ENCODE measurements around the gene GLE1.

GLE1 gene

DNA sequence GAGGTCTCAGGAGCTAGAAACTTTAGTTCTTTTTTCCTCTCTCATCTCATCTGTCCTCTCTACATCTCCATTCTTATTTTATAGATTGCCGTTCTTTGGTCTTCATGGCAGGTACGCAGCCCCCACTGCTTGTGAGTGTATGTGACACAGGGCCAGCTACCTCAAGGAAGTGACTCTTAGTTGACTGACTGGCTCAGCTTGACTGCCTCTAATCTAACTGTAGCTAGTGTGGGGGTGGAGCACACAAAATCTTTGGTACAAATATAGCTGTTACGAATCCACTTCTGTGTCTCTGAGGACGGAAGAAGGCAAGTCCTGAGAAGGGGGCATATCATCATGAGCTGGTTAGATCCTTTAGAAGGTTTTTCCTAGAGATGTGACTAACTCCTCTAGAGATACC is 28.1 kb downstream of the GLE1 start:
- H3K27me3 ChIP-seq (ENCODE audit: insufficient read depth, low read depth, severe bottlenecking), result no peaks in the 10 kb centered on the region
- no peak for DNase-seq
- peaks cover 59% of the 10 kb centered on the region for H3K36me3 ChIP-seq
- H3K9me3 ChIP-seq (ENCODE audit: severe bottlenecking), result no peaks in the 10 kb centered on the region
- TF ChIP-seq, protein P1, sequence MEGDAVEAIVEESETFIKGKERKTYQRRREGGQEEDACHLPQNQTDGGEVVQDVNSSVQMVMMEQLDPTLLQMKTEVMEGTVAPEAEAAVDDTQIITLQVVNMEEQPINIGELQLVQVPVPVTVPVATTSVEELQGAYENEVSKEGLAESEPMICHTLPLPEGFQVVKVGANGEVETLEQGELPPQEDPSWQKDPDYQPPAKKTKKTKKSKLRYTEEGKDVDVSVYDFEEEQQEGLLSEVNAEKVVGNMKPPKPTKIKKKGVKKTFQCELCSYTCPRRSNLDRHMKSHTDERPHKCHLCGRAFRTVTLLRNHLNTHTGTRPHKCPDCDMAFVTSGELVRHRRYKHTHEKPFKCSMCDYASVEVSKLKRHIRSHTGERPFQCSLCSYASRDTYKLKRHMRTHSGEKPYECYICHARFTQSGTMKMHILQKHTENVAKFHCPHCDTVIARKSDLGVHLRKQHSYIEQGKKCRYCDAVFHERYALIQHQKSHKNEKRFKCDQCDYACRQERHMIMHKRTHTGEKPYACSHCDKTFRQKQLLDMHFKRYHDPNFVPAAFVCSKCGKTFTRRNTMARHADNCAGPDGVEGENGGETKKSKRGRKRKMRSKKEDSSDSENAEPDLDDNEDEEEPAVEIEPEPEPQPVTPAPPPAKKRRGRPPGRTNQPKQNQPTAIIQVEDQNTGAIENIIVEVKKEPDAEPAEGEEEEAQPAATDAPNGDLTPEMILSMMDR (IDR thresholded peaks at IDR 0.05; ENCODE audit: low read depth, low read length), result no peak
- no peak overlapping the region for H3K27ac ChIP-seq
- H3K4me3 ChIP-seq (ENCODE audit: low read depth, low read length), result no peak overlapping the region

DNA sequence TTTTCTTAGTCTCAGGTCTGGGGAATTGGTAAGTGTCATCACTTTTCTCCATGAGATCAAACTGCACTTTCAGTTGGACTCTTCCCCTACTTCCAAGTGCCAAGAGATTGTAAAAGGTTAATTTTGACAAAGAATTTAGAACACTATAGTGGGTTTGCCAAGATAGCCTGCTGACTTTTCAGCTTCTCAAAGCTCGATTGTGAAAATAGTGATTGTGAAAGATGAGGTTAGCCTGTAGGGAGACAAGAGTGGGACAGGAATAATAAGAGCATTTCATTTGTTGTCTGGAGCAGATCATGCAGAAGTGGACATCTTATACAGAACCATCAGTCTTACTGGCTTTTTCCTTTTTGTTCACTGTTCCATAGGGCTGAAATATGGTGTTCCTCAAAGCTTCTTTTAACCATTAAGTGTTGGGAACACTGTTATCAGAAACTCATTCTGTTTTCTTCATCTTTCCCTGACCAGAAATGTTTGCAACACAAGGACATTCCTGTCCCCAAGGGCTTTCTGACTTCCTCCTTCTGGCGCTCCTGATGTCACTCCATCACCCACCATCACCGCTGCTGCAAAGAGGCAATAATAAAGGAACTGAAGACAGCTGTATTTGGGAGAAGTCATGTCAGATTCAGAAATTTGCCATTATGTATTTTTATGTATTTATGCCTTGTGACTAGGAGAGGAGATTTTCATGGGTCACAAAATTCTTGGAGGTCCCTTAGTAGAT is 36.3 kb downstream of the GLE1 start:
- no peak overlapping the region for H3K27ac ChIP-seq
- DNase-seq, result no peak
- H3K4me3 ChIP-seq (ENCODE audit: low read depth, low read length), result no peak overlapping the region
- no peaks in the 10 kb centered on the region for H3K9me3 ChIP-seq (ENCODE audit: severe bottlenecking)
- H3K27me3 ChIP-seq (ENCODE audit: insufficient read depth, low read depth, severe bottlenecking), result no peaks in the 10 kb centered on the region
- H3K36me3 ChIP-seq, result peaks cover 57% of the 10 kb centered on the region
- TF ChIP-seq, protein P1 (IDR thresholded peaks at IDR 0.05; ENCODE audit: low read depth, low read length), result no peak

DNA sequence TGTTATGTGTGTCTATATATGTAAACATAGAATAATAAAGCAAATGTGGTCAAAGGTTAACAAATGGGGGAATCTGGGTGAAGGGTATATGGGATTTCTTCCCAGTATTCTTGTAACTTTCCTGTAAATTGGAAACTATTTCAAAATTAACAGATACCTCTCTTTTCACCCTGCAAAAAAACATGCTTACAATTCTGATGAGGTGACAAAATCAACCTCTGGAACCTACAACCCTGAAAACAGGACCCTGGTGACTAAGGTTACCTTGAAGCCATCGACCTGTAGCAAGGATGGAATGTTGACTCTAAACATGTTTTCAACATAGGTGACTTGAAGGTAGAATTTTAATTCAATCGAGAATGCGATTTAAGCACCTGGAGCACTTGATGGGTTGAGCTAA is 42.0 kb downstream of the GLE1 start:
- no peaks in the 10 kb centered on the region for H3K9me3 ChIP-seq (ENCODE audit: severe bottlenecking)
- no peak overlapping the region for H3K27ac ChIP-seq
- H3K4me3 ChIP-seq (ENCODE audit: low read depth, low read length), result no peak overlapping the region
- no peak for DNase-seq
- TF ChIP-seq, protein P1 (IDR thresholded peaks at IDR 0.05; ENCODE audit: low read depth, low read length), result no peak
- H3K27me3 ChIP-seq (ENCODE audit: insufficient read depth, low read depth, severe bottlenecking), result no peaks in the 10 kb centered on the region
- peaks cover 16% of the 10 kb centered on the region for H3K36me3 ChIP-seq

DNA sequence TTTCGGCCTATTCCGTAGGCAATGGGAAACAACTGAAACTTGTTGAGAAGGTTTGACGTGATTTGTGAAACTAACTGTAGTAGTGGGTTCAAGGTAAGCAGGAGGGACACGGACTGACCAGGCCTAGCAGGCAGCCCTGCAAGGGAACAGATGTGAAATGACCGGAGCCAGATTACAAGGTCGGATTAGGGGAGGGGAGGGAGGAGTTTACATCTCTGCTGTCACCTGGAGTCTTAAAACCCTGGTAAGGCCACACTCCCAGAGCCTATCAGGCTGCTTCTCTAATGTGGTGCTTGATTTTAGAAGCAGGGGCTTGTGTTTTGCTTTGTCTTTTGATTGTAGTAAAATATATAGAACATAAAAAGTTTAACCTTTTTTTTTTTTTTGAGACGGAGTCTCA is 44.4 kb downstream of the GLE1 start:
- Histone ChIP-seq H3K9me3 (ENCODE audit: severe bottlenecking) (no peaks in the 10 kb centered on the region), H3K36me3 (0 out of 2 replicates have a peak, but pooled peaks cover 2% of the 10 kb centered on the region), H3K27me3 (ENCODE audit: insufficient read depth, low read depth, severe bottlenecking) (no peaks in the 10 kb centered on the region), H3K4me3 (ENCODE audit: low read depth, low read length) (no peak overlapping the region), H3K27ac (peak overlapping the region; percentile 48)
- TF ChIP-seq, protein P1 (IDR thresholded peaks at IDR 0.05; ENCODE audit: low read depth, low read length), result no peak
- peak; percentile 91 for DNase-seq

DNA sequence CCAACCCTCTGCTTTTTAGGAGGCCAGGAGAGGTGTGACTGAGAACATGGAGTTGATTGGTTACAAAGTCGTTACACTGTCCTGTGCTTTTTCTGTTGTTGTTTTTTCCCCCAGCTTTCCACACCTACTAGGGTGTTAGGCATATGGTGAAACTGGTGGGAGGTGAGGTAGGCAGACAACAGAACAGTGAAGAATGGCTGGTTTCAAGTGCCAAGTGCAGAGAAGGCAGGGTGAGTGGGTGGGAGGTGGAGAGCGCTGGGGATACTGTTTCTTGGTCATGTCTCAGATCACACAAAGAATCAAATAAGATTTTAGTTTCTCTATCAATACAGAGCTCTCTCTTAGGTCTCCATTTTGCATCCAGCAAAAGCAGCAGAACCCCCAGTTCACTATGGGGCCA is 45.7 kb downstream of the GLE1 start:
- H3K36me3 ChIP-seq, result peaks cover 5% of the 10 kb centered on the region; the same call in 1 of the 2 replicates
- H3K27me3 ChIP-seq (ENCODE audit: insufficient read depth, low read depth, severe bottlenecking), result no peaks in the 10 kb centered on the region
- H3K4me3 ChIP-seq (ENCODE audit: low read depth, low read length), result no peak overlapping the region
- peak overlapping the region; percentile 48 for H3K27ac ChIP-seq
- TF ChIP-seq, protein P1 (IDR thresholded peaks at IDR 0.05; ENCODE audit: low read depth, low read length), result no peak
- H3K9me3 ChIP-seq (ENCODE audit: severe bottlenecking), result no peaks in the 10 kb centered on the region
- DNase-seq, result no peak

Data from WERI-Rb-1 (cell line).